ENCODE measurements around the gene USP13. TPM values are rescaled to one million over a fixed set of nuclear protein-coding genes. Genes with fewer than 3 reads are reported as not detected.

USP13 gene
- total RNA-seq, 1 experiment from 2014 or later, result 22.7 TPM

GRCh38 chr3:179613807-179614206 is 39.0 kb upstream of the USP13 start:
- H3K9ac ChIP-seq (ENCODE audit: low read length), result no peak overlapping the region

More at GRCh38 chr3:179613807-179614206, 39.0 kb upstream of the USP13 start:
- no peak overlapping the region for H3K27ac ChIP-seq (ENCODE audit: low read depth, low read length)
- RAD21 ChIA-PET (ENCODE audit: low non-redundant PET in 1 of 2, low total read pairs in 2 of 2, uncharacterized antibody in 2 of 2, unreplicated experiment in 2 of 2), result no interaction called here
- H3K27me3 ChIP-seq (ENCODE audit: insufficient read depth, low read length), result no peaks in the 10 kb centered on the region
- H3K9me2 ChIP-seq (ENCODE audit: insufficient read depth), result no peaks in the 10 kb centered on the region
- no peak overlapping the region for H3K4me2 ChIP-seq (ENCODE audit: low read length)
- ATAC-seq, result no peak
- H3K4me1 ChIP-seq (ENCODE audit: control insufficient read depth in 1 of 2, insufficient read depth in 2 of 2, low read length in 2 of 2), result no peaks in the 10 kb centered on the region
- DNase-seq (ENCODE audit: low read depth, low spot score), result no peak
- H3K4me3 ChIP-seq (replicated peaks in 1 of 2; ENCODE audit: low read depth in 1 of 2, low read length in 2 of 2), result no peak overlapping the region
- no TSS peak for BruUV-seq (replicated peaks)
- TF ChIP-seq YY1 (IDR thresholded peaks at IDR 0.05; ENCODE audit: extremely low read depth, insufficient replicate concordance, low read depth, low read length) (no peak), SP1 (IDR thresholded peaks at IDR 0.05; ENCODE audit: low read depth) (no peak), CEBPB (IDR thresholded peaks at IDR 0.05; ENCODE audit: low read depth) (no peak), ELF1 (IDR thresholded peaks at IDR 0.05; ENCODE audit: borderline replicate concordance, low read depth) (no peak), EGR1 (IDR thresholded peaks at IDR 0.05; ENCODE audit: low read depth) (no peak), EZH2 (IDR thresholded peaks at IDR 0.05) (no peak), FOSL1 (IDR thresholded peaks at IDR 0.05; ENCODE audit: low read depth) (no peak), POLR2A (IDR thresholded peaks at IDR 0.05; ENCODE audit: borderline replicate concordance, extremely low read depth, insufficient read depth, insufficient read length) (no peak), ZNF274 (IDR thresholded peaks at IDR 0.05; ENCODE audit: low read depth, low read length) (no peak), SIN3A (IDR thresholded peaks at IDR 0.05; ENCODE audit: low read depth) (no peak), RAD21 (IDR thresholded peaks at IDR 0.05; ENCODE audit: low read depth) (no peak), TCF7L2 (IDR thresholded peaks at IDR 0.05; ENCODE audit: borderline replicate concordance, extremely low read depth, insufficient read depth, insufficient read length) (no peak), ZFX (IDR thresholded peaks at IDR 0.05) (no peak), POLR2AphosphoS5 (IDR thresholded peaks at IDR 0.05; ENCODE audit: low read depth, low read length) (no peak), ATF3 (IDR thresholded peaks at IDR 0.05) (no peak), EZH2phosphoT487 (IDR thresholded peaks at IDR 0.05; ENCODE audit: borderline replicate concordance) (no peak), CBX3 (IDR thresholded peaks at IDR 0.05; ENCODE audit: low read depth) (no peak)
- TF ChIP-seq, protein P1, sequence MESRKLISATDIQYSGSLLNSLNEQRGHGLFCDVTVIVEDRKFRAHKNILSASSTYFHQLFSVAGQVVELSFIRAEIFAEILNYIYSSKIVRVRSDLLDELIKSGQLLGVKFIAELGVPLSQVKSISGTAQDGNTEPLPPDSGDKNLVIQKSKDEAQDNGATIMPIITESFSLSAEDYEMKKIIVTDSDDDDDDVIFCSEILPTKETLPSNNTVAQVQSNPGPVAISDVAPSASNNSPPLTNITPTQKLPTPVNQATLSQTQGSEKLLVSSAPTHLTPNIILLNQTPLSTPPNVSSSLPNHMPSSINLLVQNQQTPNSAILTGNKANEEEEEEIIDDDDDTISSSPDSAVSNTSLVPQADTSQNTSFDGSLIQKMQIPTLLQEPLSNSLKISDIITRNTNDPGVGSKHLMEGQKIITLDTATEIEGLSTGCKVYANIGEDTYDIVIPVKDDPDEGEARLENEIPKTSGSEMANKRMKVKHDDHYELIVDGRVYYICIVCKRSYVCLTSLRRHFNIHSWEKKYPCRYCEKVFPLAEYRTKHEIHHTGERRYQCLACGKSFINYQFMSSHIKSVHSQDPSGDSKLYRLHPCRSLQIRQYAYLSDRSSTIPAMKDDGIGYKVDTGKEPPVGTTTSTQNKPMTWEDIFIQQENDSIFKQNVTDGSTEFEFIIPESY (IDR thresholded peaks at IDR 0.05; ENCODE audit: extremely low read depth, insufficient replicate concordance, low read length), result no peak
- TF ChIP-seq, protein P2, sequence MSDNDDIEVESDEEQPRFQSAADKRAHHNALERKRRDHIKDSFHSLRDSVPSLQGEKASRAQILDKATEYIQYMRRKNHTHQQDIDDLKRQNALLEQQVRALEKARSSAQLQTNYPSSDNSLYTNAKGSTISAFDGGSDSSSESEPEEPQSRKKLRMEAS (IDR thresholded peaks at IDR 0.05), result no peak
- H2AFZ ChIP-seq (ENCODE audit: low read depth, low read length, poor library complexity, severe bottlenecking), result no peak overlapping the region
- intact Hi-C loops (cut with micrococcal nuclease), result no loop called here
- peaks cover 37% of the 10 kb centered on the region for H3K79me2 ChIP-seq (ENCODE audit: insufficient read depth, low read length)
- CTCF ChIA-PET, result no interaction called here
- POLR2A ChIA-PET, result interaction anchor here (0.6 kb wide), 1 partner anchor 278 kb away, joined by 6 read pairs; no protein-coding TSS in a partner anchor
- H3K9me3 ChIP-seq (ENCODE audit: control insufficient read depth in 1 of 2, insufficient read depth in 1 of 2, low read depth in 1 of 2, low read length in 2 of 2), result no peaks in the 10 kb centered on the region
- H3K36me3 ChIP-seq (ENCODE audit: control insufficient read depth in 1 of 2, insufficient read depth in 2 of 2, low read length in 2 of 2), result peaks cover 9 to 11% of the 10 kb centered on the region in 2 experiments; a peak in 2 of 4 replicates
- H4K20me1 ChIP-seq (ENCODE audit: insufficient read depth), result no peaks in the 10 kb centered on the region

Measured in HCT116 (cell line).